Measurements from ENCODE around the gene FRMD4B. TPM values are rescaled to one million over a fixed set of nuclear protein-coding genes. Genes with fewer than 3 reads are reported as not detected.

The FRMD4B gene
- total RNA-seq, 6 experiments from 2014 or later, result 0.03 to 0.12 (median 0.07) TPM; not detected in 1

- DNase-seq, result no peak
- no peak for TF ChIP-seq CTCF (IDR thresholded peaks at IDR 0.05)
- Mint-ChIP-seq H3K27me3 (ENCODE audit: insufficient read depth) (peaks cover 12% of the 10 kb centered on the region), H3K36me3 (ENCODE audit: low read depth) (no peaks in the 10 kb centered on the region), H3K4me1 (ENCODE audit: low read depth) (no peaks in the 10 kb centered on the region), H3K4me3 (no peak overlapping the region), H3K27ac (no peak overlapping the region), H3K9me3 (peaks cover 5% of the 10 kb centered on the region; the same call in 1 of the 2 replicates)
Measured at GRCh38 chr3:69403454-69403853, 17.6 kb upstream of the FRMD4B start.

GRCh38 chr3:69400683-69401082 is 14.8 kb upstream of the FRMD4B start:
- H3K4me1 Mint-ChIP-seq (ENCODE audit: low read depth), result no peaks in the 10 kb centered on the region; the same call in 1 of the 2 replicates
- no peak overlapping the region for H3K27ac Mint-ChIP-seq
- no peak overlapping the region for H3K4me3 Mint-ChIP-seq
- no peak for DNase-seq
- H3K9me3 Mint-ChIP-seq, result peaks cover 5% of the 10 kb centered on the region; the same call in 1 of the 2 replicates
- H3K27me3 Mint-ChIP-seq (ENCODE audit: insufficient read depth), result peaks cover 9% of the 10 kb centered on the region
- no peak for TF ChIP-seq CTCF (IDR thresholded peaks at IDR 0.05)
- no peaks in the 10 kb centered on the region for H3K36me3 Mint-ChIP-seq (ENCODE audit: low read depth)

- H3K9me3 Mint-ChIP-seq, result no peaks in the 10 kb centered on the region
- H3K27me3 Mint-ChIP-seq (ENCODE audit: insufficient read depth), result peaks cover 16% of the 10 kb centered on the region
- H3K36me3 Mint-ChIP-seq (ENCODE audit: low read depth), result no peaks in the 10 kb centered on the region
- H3K4me1 Mint-ChIP-seq (ENCODE audit: low read depth), result no peaks in the 10 kb centered on the region; the same call in 1 of the 2 replicates
- no peak for TF ChIP-seq CTCF (IDR thresholded peaks at IDR 0.05)
- H3K4me3 Mint-ChIP-seq, result no peak overlapping the region
- no peak for DNase-seq
- no peak overlapping the region for H3K27ac Mint-ChIP-seq
Measured at GRCh38 chr3:69392850-69393249, 7.0 kb upstream of the FRMD4B start.

GRCh38 chr3:69392415-69392814 is 6.5 kb upstream of the FRMD4B start:
- no peaks in the 10 kb centered on the region; the same call in 1 of the 2 replicates for H3K4me1 Mint-ChIP-seq (ENCODE audit: low read depth)
- no peak for TF ChIP-seq CTCF (IDR thresholded peaks at IDR 0.05)
- no peak overlapping the region for H3K27ac Mint-ChIP-seq
- H3K36me3 Mint-ChIP-seq (ENCODE audit: low read depth), result no peaks in the 10 kb centered on the region
- no peaks in the 10 kb centered on the region for H3K9me3 Mint-ChIP-seq
- no peak for DNase-seq
- peaks cover 16% of the 10 kb centered on the region for H3K27me3 Mint-ChIP-seq (ENCODE audit: insufficient read depth)
- H3K4me3 Mint-ChIP-seq, result no peak overlapping the region

GRCh38 chr3:69391554-69391953 is 5.7 kb upstream of the FRMD4B start:
- no peak for TF ChIP-seq CTCF (IDR thresholded peaks at IDR 0.05)
- no peak overlapping the region for H3K4me3 Mint-ChIP-seq
- H3K27me3 Mint-ChIP-seq (ENCODE audit: insufficient read depth), result peaks cover 22% of the 10 kb centered on the region
- no peaks in the 10 kb centered on the region for H3K9me3 Mint-ChIP-seq
- no peak for DNase-seq
- H3K4me1 Mint-ChIP-seq (ENCODE audit: low read depth), result no peaks in the 10 kb centered on the region; the same call in 1 of the 2 replicates
- H3K27ac Mint-ChIP-seq, result no peak overlapping the region
- H3K36me3 Mint-ChIP-seq (ENCODE audit: low read depth), result no peaks in the 10 kb centered on the region

GRCh38 chr3:69390771-69391170 is 4.9 kb upstream of the FRMD4B start:
- H3K4me3 Mint-ChIP-seq, result no peak overlapping the region
- DNase-seq, result no peak
- H3K4me1 Mint-ChIP-seq (ENCODE audit: low read depth), result no peaks in the 10 kb centered on the region; the same call in 1 of the 2 replicates
- no peaks in the 10 kb centered on the region for H3K36me3 Mint-ChIP-seq (ENCODE audit: low read depth)
- no peak overlapping the region for H3K27ac Mint-ChIP-seq
- H3K9me3 Mint-ChIP-seq, result no peaks in the 10 kb centered on the region
- TF ChIP-seq CTCF (IDR thresholded peaks at IDR 0.05), result no peak
- peaks cover 26% of the 10 kb centered on the region for H3K27me3 Mint-ChIP-seq (ENCODE audit: insufficient read depth)
